Lung (tissue), 12 donors: ENCODE data around the gene SEC24A. TPM values are rescaled to one million over a fixed set of nuclear protein-coding genes. Genes with fewer than 3 reads are reported as not detected.

ENCODE experiments used
- ATAC-seq: fragments of 200-7000 bp; cut with Tn5 transposase; one replicate; pipeline ENCODE4 v1.9.1; 2020; ENCODE audit warnings: moderate number of reproducible peaks; ENCODE audit not compliant: insufficient read depth, low FRiP score
- DNase-seq, 3 donors: peaks; one replicate each; pipeline ENCODE4 v3.0.0-alpha.2; 2013 to 2017
- H3K27ac ChIP-seq, 2 donors: one replicate each; pipeline ENCODE4 v1.5.1; 2013; ENCODE audit warnings: mild to moderate bottlenecking in 2 of 2, moderate library complexity in 2 of 2, control low read depth in 1 of 2, inconsistent platforms in 1 of 2, low read depth in 1 of 2, low read length in 1 of 2
- H3K27me3 ChIP-seq, 3 donors: one replicate each; pipeline ENCODE4 v1.5.1; 2013; ENCODE audit warnings: low read length in 2 of 3; ENCODE audit not compliant: control insufficient read depth in 3 of 3, insufficient read depth in 3 of 3
- H3K36me3 ChIP-seq, 4 donors: one replicate each; pipeline ENCODE4 v1.5.1; 2013; ENCODE audit warnings: low read length in 4 of 4, mild to moderate bottlenecking in 1 of 4, moderate library complexity in 1 of 4; ENCODE audit not compliant: control insufficient read depth in 4 of 4, insufficient read depth in 4 of 4
- H3K4me1 ChIP-seq, 5 donors: one replicate each; pipeline ENCODE4 v1.5.1; 2013; ENCODE audit warnings: low read length in 5 of 5, mild to moderate bottlenecking in 2 of 5, moderate library complexity in 1 of 5; ENCODE audit not compliant: control insufficient read depth in 5 of 5, insufficient read depth in 5 of 5
- H3K4me3 ChIP-seq: one replicate; pipeline ENCODE4 v1.5.1; 2013; ENCODE audit warnings: mild to moderate bottlenecking, control low read depth, moderate library complexity
- H3K9ac ChIP-seq, 2 donors: one replicate each; pipeline ENCODE4 v1.5.1; 2013; ENCODE audit warnings: low read length in 2 of 2, control low read depth in 1 of 2; ENCODE audit not compliant: insufficient read depth in 1 of 2
- H3K9me3 ChIP-seq, 4 donors: one replicate each; pipeline ENCODE4 v1.5.1; 2013; ENCODE audit warnings: low read length in 3 of 4, mild to moderate bottlenecking in 1 of 4, moderate library complexity in 1 of 4; ENCODE audit not compliant: control insufficient read depth in 4 of 4, insufficient read depth in 3 of 4
- CTCF ChIP-seq: IDR thresholded peaks from 2 replicates; pipeline ENCODE4 v1.5.1; 2012; ENCODE audit warnings: mild to moderate bottlenecking; ENCODE audit errors: control extremely low read depth, extremely low read depth
- WGBS, 2 donors: extraction: QIAGEN DNeasy Blood & Tissue Kit; methylation state at CpG; one replicate each; pipeline ENCODE4 v1.1.7; 2013; 5-methylcytosine and 5-hydroxymethylcytosine counted together
- polyA plus RNA-seq, 2 donors: library from polyadenylated mRNA; stranded (reverse); fragments of 200-250 nt; gene quantifications; one replicate each; pipeline ENCODE4 v1.2.1, GENCODE V29; 2013
- total RNA-seq, 2 donors: library from RNA; depleted of rRNA in 1 of 2; stranded (reverse); fragments of >200 nt in 1 of 2; gene quantifications; one replicate each; pipeline ENCODE4 v1.2.1, GENCODE V29; 2014 to 2021
- donor health status: control.
- donor health status: control.
- donor health status: Bipolar disorder and iron deficiency.
- donor health status: healthy.
- donor health status: DM: yes; HTN: yes; CAD: no.

SEC24A gene
- total and polyA plus RNA-seq, 4 donors = 3.3 to 23.8 (median 14.8) TPM

GRCh38 chr5:134614450-134615085, 34.0 kb upstream of the SEC24A start:
- Histone ChIP-seq H3K9ac (no peak overlapping the region), H3K27ac (no peak overlapping the region), H3K9me3 (no peaks in the 10 kb centered on the region), H3K4me1 (no peaks in the 10 kb centered on the region), H3K4me3 (no peak overlapping the region), H3K36me3 (peaks cover 11 to 20% (median 15%) of the 10 kb centered on the region in 4 donors), H3K27me3 (no peaks in the 10 kb centered on the region)
- WGBS, 2 donors = 94 to 96% methylated on average over 5 of the region's 5 CpGs
- no peak for ATAC-seq
- no peak for DNase-seq
- TF ChIP-seq CTCF = no peak

GRCh38 chr5:134620634-134621033, 28.0 kb upstream of the SEC24A start:
- Histone ChIP-seq H3K4me3 (no peak overlapping the region), H3K4me1 (peaks cover 0 to 2% (median 0%) of the 10 kb centered on the region in 5 donors), H3K9me3 (no peaks in the 10 kb centered on the region), H3K27me3 (no peaks in the 10 kb centered on the region), H3K9ac (no peak overlapping the region), H3K36me3 (peaks cover 12 to 24% (median 18%) of the 10 kb centered on the region in 4 donors), H3K27ac (no peak overlapping the region)
- DNase-seq (no peak), ATAC-seq (no peak)
- WGBS, 2 donors = 99 to 100% methylated on average over 2 of the region's 2 CpGs
- TF ChIP-seq CTCF = no peak

- H3K4me3 ChIP-seq = no peak overlapping the region
- H3K9ac ChIP-seq = no peak overlapping the region
- DNase-seq = no peak
- H3K4me1 ChIP-seq = peaks cover 0 to 2% (median 0%) of the 10 kb centered on the region in 5 donors
- 95 to 96% methylated on average over 1 of the region's 1 CpG for WGBS, 2 donors
- no peaks in the 10 kb centered on the region for H3K27me3 ChIP-seq
- TF ChIP-seq CTCF = no peak
- H3K36me3 ChIP-seq = peaks cover 2 to 15% (median 6%) of the 10 kb centered on the region in 4 donors
- ATAC-seq = no peak
- no peaks in the 10 kb centered on the region for H3K9me3 ChIP-seq
- no peak overlapping the region for H3K27ac ChIP-seq
Measured at GRCh38 chr5:134625559-134625958, 23.0 kb upstream of the SEC24A start.
